ENCODE measurements around the gene MTPN. TPM values are rescaled to one million over a fixed set of nuclear protein-coding genes. Genes with fewer than 3 reads are reported as not detected.

Gene MTPN
- total RNA-seq, 1 donor from 2014 or later: 120 TPM

DNA sequence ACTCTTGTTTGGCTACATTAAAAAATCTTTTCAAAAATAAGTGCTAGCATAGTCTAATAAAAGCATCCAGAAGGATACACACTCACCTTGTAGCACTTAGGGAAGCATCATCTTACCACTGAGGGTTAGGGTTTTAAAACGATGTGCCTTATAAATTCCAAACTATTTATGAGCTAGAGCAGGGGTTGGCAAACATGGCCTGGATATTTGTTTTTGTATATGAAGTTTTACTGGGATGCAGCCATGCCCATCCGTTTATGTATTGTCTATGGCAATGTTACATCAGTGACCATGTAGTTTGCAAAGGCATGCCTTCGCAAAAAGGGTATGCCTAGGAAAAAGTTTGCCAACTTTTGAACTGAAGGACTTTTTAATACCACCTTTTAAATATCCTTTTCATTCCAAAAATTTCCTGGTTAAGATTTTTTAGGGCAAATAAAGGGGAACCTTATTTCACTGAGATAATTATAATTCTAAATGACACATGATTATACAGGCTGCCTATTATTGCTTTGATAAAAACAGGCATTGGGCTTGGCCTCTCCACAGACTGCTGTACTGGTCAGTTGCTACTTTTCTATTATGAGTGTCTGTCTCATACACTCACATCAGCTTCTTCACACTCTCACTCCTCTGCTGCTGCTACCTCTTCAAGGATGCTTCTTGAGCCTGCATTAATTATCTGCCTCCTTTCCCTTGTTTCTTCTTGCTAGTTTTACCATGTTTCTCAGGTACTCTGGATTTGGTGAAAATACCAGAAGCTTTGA, 30.7 kb downstream of the MTPN start:
- TF ChIP-seq, protein P1, sequence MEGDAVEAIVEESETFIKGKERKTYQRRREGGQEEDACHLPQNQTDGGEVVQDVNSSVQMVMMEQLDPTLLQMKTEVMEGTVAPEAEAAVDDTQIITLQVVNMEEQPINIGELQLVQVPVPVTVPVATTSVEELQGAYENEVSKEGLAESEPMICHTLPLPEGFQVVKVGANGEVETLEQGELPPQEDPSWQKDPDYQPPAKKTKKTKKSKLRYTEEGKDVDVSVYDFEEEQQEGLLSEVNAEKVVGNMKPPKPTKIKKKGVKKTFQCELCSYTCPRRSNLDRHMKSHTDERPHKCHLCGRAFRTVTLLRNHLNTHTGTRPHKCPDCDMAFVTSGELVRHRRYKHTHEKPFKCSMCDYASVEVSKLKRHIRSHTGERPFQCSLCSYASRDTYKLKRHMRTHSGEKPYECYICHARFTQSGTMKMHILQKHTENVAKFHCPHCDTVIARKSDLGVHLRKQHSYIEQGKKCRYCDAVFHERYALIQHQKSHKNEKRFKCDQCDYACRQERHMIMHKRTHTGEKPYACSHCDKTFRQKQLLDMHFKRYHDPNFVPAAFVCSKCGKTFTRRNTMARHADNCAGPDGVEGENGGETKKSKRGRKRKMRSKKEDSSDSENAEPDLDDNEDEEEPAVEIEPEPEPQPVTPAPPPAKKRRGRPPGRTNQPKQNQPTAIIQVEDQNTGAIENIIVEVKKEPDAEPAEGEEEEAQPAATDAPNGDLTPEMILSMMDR (conservative IDR thresholded peaks at IDR 0.05; ENCODE audit: low read depth, low read length): no peak

DNA sequence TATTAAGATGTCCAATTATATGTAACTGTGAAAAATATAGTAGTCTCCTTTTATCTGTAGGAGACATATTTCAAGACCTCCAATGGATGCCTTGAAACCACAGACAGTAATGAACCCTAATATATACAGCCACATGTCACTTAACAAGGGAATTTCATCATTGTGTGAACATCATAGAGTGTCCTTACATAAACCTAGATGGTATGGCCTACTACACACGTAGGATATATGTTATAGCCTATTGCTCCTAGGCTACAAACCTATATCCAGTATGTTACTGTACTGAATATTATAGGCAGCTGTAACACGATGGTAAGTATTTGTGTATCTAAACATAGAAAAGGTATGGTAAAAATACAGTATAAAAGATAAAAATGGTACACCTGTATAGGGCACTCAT, 32.4 kb downstream of the MTPN start:
- no peak overlapping the region for H3K4me3 ChIP-seq (ENCODE audit: low read depth, low read length)
- TF ChIP-seq, protein P1 (conservative IDR thresholded peaks at IDR 0.05; ENCODE audit: low read depth, low read length): no peak
- DNase-seq (ENCODE audit: low read depth): no peak

More for the DNA sequence above, 30.7 kb downstream of the MTPN start:
- no peak for DNase-seq (ENCODE audit: low read depth)
- no peak overlapping the region for H3K4me3 ChIP-seq (ENCODE audit: low read depth, low read length)

DNA sequence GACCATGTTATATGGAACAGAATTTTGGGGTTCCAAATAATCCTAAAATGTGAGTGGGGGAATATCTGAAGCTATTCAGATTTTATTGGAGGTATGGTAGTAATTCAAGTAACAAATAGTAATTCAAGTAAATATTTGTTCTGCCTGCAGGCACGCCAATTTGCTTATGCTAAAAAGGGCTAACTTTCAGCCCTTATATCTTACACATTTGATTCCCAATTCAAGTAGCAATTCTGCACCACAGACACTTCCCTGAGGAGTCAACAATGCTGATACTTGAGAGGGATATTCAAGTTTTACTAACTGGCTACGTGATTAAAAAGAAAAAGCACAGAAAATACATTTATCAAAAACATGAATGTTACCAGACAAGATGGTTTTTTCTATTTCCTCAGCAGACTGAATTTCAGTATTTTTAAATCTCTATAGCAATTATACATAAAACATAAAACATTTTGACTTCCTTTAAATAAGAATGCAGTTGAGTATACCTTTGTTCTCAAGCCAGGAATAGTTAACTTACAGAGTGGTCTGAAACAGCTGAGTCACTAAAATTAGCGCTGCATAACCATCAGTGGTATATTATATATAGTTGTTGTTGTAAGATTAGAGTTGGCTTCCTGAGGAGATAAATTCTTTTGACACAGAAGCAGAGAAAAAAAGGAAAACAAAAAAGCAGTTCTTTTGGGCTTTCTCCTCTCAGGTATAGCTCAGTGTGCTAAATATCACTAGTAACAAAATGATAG, 33.9 kb downstream of the MTPN start:
- TF ChIP-seq, protein P1 (conservative IDR thresholded peaks at IDR 0.05; ENCODE audit: low read depth, low read length): no peak
- H3K4me3 ChIP-seq (ENCODE audit: low read depth, low read length): no peak overlapping the region
- no peak for DNase-seq (ENCODE audit: low read depth)

DNA sequence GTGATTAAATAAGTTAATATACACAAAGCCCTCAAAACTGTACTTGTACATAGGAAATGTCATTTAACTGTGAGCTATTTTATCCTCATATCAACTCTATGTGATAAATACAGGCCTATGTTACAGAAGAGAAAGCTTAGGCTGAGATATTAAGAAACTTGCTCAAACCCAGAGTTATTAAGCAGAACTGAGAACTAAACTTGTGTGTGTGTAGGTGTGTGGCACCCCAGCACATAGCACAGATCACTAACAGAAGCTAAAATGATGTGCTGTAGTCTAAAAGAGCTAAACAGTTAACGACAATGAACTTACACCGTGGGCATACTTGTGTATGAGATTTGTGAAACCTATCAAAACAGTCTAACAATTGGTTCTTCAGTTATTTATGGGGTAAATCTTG, 34.5 kb downstream of the MTPN start:
- TF ChIP-seq, protein P1 (conservative IDR thresholded peaks at IDR 0.05; ENCODE audit: low read depth, low read length): no peak
- DNase-seq (ENCODE audit: low read depth): no peak
- no peak overlapping the region for H3K4me3 ChIP-seq (ENCODE audit: low read depth, low read length)

DNA sequence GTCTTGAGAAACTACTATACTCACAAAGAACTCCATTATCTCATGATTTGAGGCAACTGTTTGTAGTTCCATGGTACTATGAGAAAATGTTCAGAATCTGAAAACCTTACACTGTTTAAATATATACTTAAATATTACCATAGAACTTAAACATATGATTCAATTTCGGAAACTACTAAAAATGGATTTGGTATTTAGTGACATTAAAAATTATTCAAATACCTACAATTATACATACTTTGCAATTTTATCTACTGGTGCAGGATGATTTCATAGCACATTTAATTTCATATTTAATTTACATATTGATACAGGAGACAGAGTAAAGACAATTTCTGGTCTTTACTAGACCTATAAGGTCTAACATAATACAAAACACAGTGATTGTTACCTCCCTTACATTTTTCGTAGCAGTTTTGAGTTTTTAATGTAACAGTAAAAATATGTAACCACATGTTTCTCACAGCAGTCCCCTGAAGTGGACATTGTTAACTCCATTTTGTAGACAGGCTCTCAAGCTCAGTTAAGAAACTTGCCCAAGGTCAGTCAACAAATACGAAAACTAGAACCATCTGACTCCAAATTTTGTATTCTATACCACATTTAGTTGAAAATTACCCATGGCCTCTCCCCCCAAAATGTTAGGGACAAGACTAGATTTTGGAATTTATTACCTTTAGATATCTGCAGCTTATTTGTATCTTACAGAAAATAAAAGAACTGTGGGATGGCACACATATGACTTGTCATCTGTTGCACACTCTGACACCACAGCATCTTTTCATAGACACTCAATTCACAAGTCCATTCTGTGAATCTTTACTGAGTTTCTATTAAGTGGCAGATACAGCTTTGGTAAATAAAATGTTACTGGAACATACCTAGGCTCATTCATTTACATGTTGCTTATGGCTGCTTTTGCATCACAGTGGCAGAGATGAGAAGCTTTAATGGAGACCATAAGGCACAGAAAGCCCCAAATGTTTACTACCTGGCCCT, 36.8 kb downstream of the MTPN start:
- DNase-seq (ENCODE audit: low read depth): no peak
- H3K4me3 ChIP-seq (ENCODE audit: low read depth, low read length): no peak overlapping the region
- TF ChIP-seq, protein P1 (conservative IDR thresholded peaks at IDR 0.05; ENCODE audit: low read depth, low read length): no peak

DNA sequence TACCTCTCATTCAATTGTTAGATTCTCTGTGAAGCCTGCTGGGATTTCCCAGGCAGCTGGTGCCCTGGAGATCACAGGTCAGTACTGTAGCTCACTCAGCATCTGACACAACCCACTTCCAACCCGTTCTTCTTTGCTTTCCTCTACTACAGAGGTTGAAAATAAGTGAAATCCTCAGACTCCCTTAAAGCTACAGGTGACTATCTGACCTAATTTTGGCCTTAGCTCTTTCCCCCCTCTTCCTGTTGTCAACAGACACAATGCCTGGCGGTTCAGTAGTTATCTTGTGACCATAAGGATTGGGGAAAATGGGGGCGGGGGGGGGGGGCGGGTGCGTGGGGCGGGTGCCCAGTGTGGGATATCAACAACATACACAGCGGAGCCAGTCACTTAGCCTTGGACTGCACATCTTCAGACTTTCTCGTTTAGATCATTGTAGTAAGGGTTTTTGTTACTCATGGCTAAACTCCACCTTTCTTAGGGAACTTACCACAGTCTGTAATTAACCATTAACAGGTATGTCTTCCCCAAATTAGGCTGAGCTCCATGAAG, 37.8 kb downstream of the MTPN start:
- no peak for DNase-seq (ENCODE audit: low read depth)
- TF ChIP-seq, protein P1 (conservative IDR thresholded peaks at IDR 0.05; ENCODE audit: low read depth, low read length): no peak

More for the DNA sequence above, 37.8 kb downstream of the MTPN start:
- H3K4me3 ChIP-seq (ENCODE audit: low read depth, low read length): no peak overlapping the region

Measured in epithelial cell of proximal tubule (primary cell).